SU-DHL-6 (cell line): Measurements from ENCODE around the gene RORB.

ENCODE experiments used
- H2AFZ ChIP-seq: fragments of 200-600 bp; sonication (generic); 2 replicates; pipeline ENCODE4 v1.6.1; 2014; ENCODE audit warnings: low read depth, mild to moderate bottlenecking, moderate library complexity, mixed read lengths, antibody characterized with exemption, low read length; ENCODE audit not compliant: severe bottlenecking
- H3F3A ChIP-seq: fragments of 200-600 bp; shearing (Covaris generic); 2 replicates; pipeline ENCODE4 v1.6.0; 2016; ENCODE audit warnings: antibody characterized with exemption, mild to moderate bottlenecking; ENCODE audit not compliant: insufficient read depth
- H3K27ac ChIP-seq: fragments of 200-600 bp; sonication (generic); 2 replicates; pipeline ENCODE4 v1.5.1; 2016; ENCODE audit warnings: low read depth, mild to moderate bottlenecking, low read length, moderate library complexity, mixed read lengths
- H3K27me3 ChIP-seq: fragments of 200-600 bp; sonication (generic), shearing (Covaris generic); 2 replicates; pipeline ENCODE4 v1.6.0; 2014; ENCODE audit warnings: mild to moderate bottlenecking, low read length
- H3K36me3 ChIP-seq: fragments of 200-600 bp; sonication (generic); 2 replicates; pipeline ENCODE4 v1.6.1; 2014; ENCODE audit warnings: mild to moderate bottlenecking, low read length, mixed read lengths
- H3K4me2 ChIP-seq: fragments of 300-600, 200-600 bp; shearing (Covaris generic), sonication (generic); 2 replicates; pipeline ENCODE4 v1.6.0; 2014; ENCODE audit warnings: low read length, low read depth, mild to moderate bottlenecking; ENCODE audit not compliant: poor library complexity, severe bottlenecking
- H3K4me3 ChIP-seq: fragments of 200-600 bp; sonication (generic); 2 replicates; pipeline ENCODE4 v1.5.1; 2014; ENCODE audit warnings: antibody characterized with exemption, low read length, mild to moderate bottlenecking, mixed read lengths; ENCODE audit not compliant: insufficient read depth, poor library complexity, severe bottlenecking
- H3K79me2 ChIP-seq: fragments of 200-600 bp; sonication (generic); 2 replicates; pipeline ENCODE4 v1.6.1; 2014; ENCODE audit warnings: mild to moderate bottlenecking, low read length, moderate library complexity; ENCODE audit not compliant: insufficient read depth
- H3K9ac ChIP-seq: fragments of 200-600 bp; sonication (generic); 2 replicates; pipeline ENCODE4 v1.7.0; 2014; ENCODE audit warnings: mild to moderate bottlenecking, low read length
- H3K9me2 ChIP-seq: fragments of 200-600 bp; sonication (generic); replicated peaks from 2 replicates; pipeline ENCODE4 v1.6.1; 2014; ENCODE audit warnings: low read length; ENCODE audit not compliant: insufficient read depth
- H3K9me3 ChIP-seq: fragments of 200-600 bp; sonication (generic); 2 replicates; pipeline ENCODE4 v1.6.1; 2014; ENCODE audit warnings: low read length, mixed read lengths; ENCODE audit not compliant: insufficient read depth
- H4K20me1 ChIP-seq: fragments of 200-600 bp; sonication (generic); 2 replicates; pipeline ENCODE4 v1.6.1; 2014; ENCODE audit warnings: low read depth, mild to moderate bottlenecking, antibody characterized with exemption, low read length, moderate library complexity, mixed read lengths
- EZH2phosphoT487 ChIP-seq: fragments of 200-600 bp; sonication (generic), shearing (Covaris generic); conservative IDR thresholded peaks from 2 replicates; pipeline ENCODE4 v1.6.1; 2018; ENCODE audit warnings: mild to moderate bottlenecking, antibody characterized with exemption, low read length, moderate library complexity, mixed read lengths
- TF ChIP-seq, protein P1 (sequence below): fragments of 200-600 bp; sonication (generic); IDR thresholded peaks from one replicate; pipeline ENCODE4 v1.5.1; 2017; ENCODE audit warnings: antibody characterized with exemption, mild to moderate bottlenecking, low read length, moderate library complexity; ENCODE audit not compliant: insufficient read depth, poor library complexity, severe bottlenecking

RORB gene

DNA sequence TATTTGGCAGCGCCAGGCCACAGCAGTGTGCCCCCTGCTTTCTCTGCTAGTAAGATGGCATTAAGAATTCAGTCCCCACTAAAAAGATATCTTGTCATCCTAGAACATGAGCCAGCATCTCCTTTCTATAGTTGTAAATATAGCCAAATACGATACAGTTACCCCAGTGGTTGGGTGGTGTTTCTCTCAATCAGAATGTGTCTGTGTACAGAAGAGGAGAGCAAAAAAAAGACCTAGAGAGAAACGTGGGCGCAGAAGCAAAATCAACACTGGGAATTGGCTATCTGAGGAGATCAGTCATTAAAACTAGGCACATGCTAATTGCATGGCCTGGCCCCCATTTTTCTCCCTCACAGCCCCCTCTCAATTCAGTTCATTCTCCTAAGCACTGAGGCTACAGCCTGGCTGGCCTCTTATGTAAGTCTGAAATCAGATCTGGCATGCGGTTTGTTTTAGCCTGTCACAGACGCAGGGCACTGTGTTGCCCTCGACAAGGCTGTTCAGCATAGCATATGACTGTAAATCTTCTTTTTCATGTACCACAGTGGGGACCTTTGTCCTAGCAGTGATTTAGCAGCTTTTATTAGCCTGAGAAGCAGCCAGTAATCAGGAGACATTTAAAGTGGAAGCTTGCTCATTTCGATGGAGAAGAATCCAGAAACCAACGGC lies 57.8 kb downstream of the RORB start:
- Histone ChIP-seq H3K9me3 (no peaks in the 10 kb centered on the region), H3K9me2 (no peaks in the 10 kb centered on the region), H3K79me2 (no peaks in the 10 kb centered on the region), H3K36me3 (no peaks in the 10 kb centered on the region), H3K9ac (no peak overlapping the region), H4K20me1 (no peaks in the 10 kb centered on the region), H3K4me3 (no peak overlapping the region), H3K27ac (no peak overlapping the region), H3F3A (no peaks in the 10 kb centered on the region), H3K27me3 (no peaks in the 10 kb centered on the region), H2AFZ (no peak overlapping the region), H3K4me2 (no peak overlapping the region)
- no peak for TF ChIP-seq EZH2phosphoT487
- TF ChIP-seq, protein P1, sequence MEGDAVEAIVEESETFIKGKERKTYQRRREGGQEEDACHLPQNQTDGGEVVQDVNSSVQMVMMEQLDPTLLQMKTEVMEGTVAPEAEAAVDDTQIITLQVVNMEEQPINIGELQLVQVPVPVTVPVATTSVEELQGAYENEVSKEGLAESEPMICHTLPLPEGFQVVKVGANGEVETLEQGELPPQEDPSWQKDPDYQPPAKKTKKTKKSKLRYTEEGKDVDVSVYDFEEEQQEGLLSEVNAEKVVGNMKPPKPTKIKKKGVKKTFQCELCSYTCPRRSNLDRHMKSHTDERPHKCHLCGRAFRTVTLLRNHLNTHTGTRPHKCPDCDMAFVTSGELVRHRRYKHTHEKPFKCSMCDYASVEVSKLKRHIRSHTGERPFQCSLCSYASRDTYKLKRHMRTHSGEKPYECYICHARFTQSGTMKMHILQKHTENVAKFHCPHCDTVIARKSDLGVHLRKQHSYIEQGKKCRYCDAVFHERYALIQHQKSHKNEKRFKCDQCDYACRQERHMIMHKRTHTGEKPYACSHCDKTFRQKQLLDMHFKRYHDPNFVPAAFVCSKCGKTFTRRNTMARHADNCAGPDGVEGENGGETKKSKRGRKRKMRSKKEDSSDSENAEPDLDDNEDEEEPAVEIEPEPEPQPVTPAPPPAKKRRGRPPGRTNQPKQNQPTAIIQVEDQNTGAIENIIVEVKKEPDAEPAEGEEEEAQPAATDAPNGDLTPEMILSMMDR: no peak

DNA sequence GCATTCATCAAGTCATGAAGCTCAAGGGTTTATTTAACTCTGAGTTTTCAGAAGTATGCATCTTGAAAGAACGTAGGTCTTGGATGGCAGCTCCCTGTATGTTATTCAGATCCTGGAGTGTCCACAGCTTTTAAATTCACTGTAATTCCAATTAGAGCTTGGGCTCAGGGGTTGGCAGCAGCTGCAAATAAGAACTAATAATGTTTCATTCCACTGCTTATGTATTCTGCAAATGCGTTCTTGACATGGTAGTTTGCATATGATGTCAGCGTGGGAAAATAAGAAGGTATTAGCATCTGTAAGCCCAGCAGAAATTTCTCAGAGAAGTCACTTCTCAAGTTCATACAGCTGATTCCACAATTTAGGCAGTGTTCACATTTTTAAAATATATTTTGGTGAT lies 58.4 kb downstream of the RORB start:
- H3K27ac ChIP-seq: no peak overlapping the region
- H3F3A ChIP-seq: no peaks in the 10 kb centered on the region
- no peak overlapping the region for H3K9ac ChIP-seq
- H3K9me3 ChIP-seq: no peaks in the 10 kb centered on the region
- H3K9me2 ChIP-seq: no peaks in the 10 kb centered on the region
- H3K27me3 ChIP-seq: no peaks in the 10 kb centered on the region
- H4K20me1 ChIP-seq: no peaks in the 10 kb centered on the region
- no peaks in the 10 kb centered on the region for H3K36me3 ChIP-seq
- TF ChIP-seq, protein P1: no peak
- TF ChIP-seq EZH2phosphoT487: no peak
- H3K79me2 ChIP-seq: no peaks in the 10 kb centered on the region
- no peak overlapping the region for H3K4me2 ChIP-seq
- H2AFZ ChIP-seq: no peak overlapping the region
- H3K4me3 ChIP-seq: no peak overlapping the region

DNA sequence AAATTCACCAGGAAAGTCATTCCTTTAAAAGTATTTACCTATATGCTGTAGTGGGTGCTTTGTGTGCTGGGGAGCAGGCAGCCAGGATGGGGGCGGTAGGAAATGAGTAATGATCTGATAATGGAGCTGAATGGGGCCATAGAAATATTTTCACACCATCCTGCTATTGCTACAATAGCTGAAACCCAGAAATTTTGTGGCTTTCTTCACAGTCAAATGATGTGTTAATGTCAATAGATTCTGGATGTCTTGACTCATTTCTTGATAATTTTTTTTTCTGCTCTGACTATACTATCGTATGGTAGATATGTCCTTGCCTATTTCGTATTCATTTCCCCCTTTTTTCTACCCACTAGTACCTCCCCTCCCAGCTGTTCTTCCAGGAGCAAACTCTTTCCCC lies 59.5 kb downstream of the RORB start:
- Histone ChIP-seq H3K27me3 (no peaks in the 10 kb centered on the region), H2AFZ (no peak overlapping the region), H3K27ac (no peak overlapping the region), H4K20me1 (no peaks in the 10 kb centered on the region), H3K36me3 (no peaks in the 10 kb centered on the region), H3K4me3 (no peak overlapping the region), H3K9ac (no peak overlapping the region), H3K79me2 (no peaks in the 10 kb centered on the region), H3K4me2 (no peak overlapping the region), H3K9me3 (no peaks in the 10 kb centered on the region), H3F3A (no peaks in the 10 kb centered on the region), H3K9me2 (no peaks in the 10 kb centered on the region)
- no peak for TF ChIP-seq EZH2phosphoT487

DNA sequence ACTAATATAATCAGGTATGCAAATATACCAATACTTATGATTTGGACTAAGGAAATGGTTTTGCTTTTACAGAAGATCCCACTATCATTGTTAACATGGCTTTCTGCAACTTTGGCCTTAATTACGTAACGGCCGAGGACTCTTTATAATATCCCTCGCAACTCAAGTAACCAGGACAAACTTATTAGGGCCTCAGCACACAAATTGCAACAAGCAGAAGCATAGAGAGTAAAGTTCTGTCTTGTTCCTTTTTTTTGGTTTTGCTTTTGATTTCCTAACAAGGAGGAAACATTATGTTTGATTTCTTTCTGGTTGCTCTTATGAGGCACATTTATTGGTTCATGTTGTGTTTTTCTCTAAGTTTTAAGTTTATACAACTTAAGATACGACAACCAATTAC lies 60.4 kb downstream of the RORB start:
- H3K9ac ChIP-seq: no peak overlapping the region
- H3K27me3 ChIP-seq: no peaks in the 10 kb centered on the region
- H3F3A ChIP-seq: no peaks in the 10 kb centered on the region
- no peaks in the 10 kb centered on the region for H3K79me2 ChIP-seq
- no peak overlapping the region for H3K4me2 ChIP-seq
- no peak overlapping the region for H2AFZ ChIP-seq
- H3K4me3 ChIP-seq: no peak overlapping the region
- H3K9me2 ChIP-seq: no peaks in the 10 kb centered on the region
- H3K9me3 ChIP-seq: no peaks in the 10 kb centered on the region
- no peak overlapping the region for H3K27ac ChIP-seq
- no peak for TF ChIP-seq EZH2phosphoT487
- TF ChIP-seq, protein P1: no peak
- no peaks in the 10 kb centered on the region for H3K36me3 ChIP-seq
- H4K20me1 ChIP-seq: no peaks in the 10 kb centered on the region
